GM12878 (cell line): Measurements from ENCODE around the gene MAP3K5. TPM values are rescaled to one million over a fixed set of nuclear protein-coding genes. Genes with fewer than 3 reads are reported as not detected.

Experiments used
- ATAC-seq: fragments of 200-7000 bp; cut with Tn5 transposase; 3 replicates; pipeline ENCODE4 v1.9.1; 2020; ENCODE audit warnings: mild to moderate bottlenecking, moderate library complexity
- BruUV-seq: library from RNA; stranded (reverse); fragments of 400-500 nt; replicated peaks from 2 replicates; lab custom pipeline; 2021; lab: Mats Ljungman, UMichigan
- CTCF ChIA-PET: fragments of 300-600 bp; sonication (Branson Sonifier 250); formaldehyde crosslinking; extraction: SDS; loops from one replicate; lab custom pipeline; 2021; ENCODE audit warnings: inconsistent platforms; lab: Yijun Ruan, JAX
- POLR2A ChIA-PET: fragments of 350-600 bp; formaldehyde crosslinking; extraction: SDS; loops from one replicate; lab custom pipeline; 2021; ENCODE audit warnings: inconsistent platforms; lab: Charles Lee
- RAD21 ChIA-PET: fragments of 300-600 bp; sonication (Branson Sonifier 250); formaldehyde crosslinking; loops from one replicate; lab custom pipeline; 2023; ENCODE audit warnings: antibody characterized with exemption; ENCODE audit not compliant: unreplicated experiment; lab: Charles Lee
- SMC1A ChIA-PET: fragments of 300-600 bp; sonication (Branson Sonifier 250); formaldehyde crosslinking; loops from one replicate; lab custom pipeline; 2023; ENCODE audit not compliant: unreplicated experiment, uncharacterized antibody; lab: Charles Lee
- DNase-seq: peaks from one replicate; pipeline ENCODE4 v3.0.0-alpha.2; 2011; ENCODE audit warnings: low read depth, low spot score
- FAIRE-seq: peaks from 3 replicates; lab custom pipeline; 2011; peaks lifted over from hg19 to GRCh38; lab: Jason Lieb, UNC
- H2AFZ ChIP-seq: 2 replicates; pipeline ENCODE4 v1.6.0; 2011; ENCODE audit warnings: low read depth, low read length, control low read depth; ENCODE audit not compliant: control insufficient read depth
- H3K27ac ChIP-seq: 2 replicates; pipeline ENCODE4 v1.5.1; 2011; ENCODE audit warnings: control low read depth; ENCODE audit not compliant: control insufficient read depth, insufficient read depth
- H3K27me3 ChIP-seq, 2 experiments: replicated peaks in 1 of 2; 2 replicates each; pipeline versions ENCODE4 v1.6.0 to v1.6.1; 2011; ENCODE audit warnings: low read length in 1 of 2; ENCODE audit not compliant: control insufficient read depth in 2 of 2, insufficient read depth in 2 of 2
- H3K36me3 ChIP-seq, 2 experiments: 2 replicates each; pipeline ENCODE4 v1.5.1; 2011; ENCODE audit warnings: low read length in 1 of 2; ENCODE audit not compliant: control insufficient read depth in 2 of 2, insufficient read depth in 2 of 2
- H3K4me1 ChIP-seq: 2 replicates; pipeline ENCODE4 v1.6.1; 2011; ENCODE audit warnings: mild to moderate bottlenecking, low read length, moderate library complexity, mixed read lengths; ENCODE audit not compliant: control insufficient read depth, insufficient read depth
- H3K4me2 ChIP-seq: 2 replicates; pipeline ENCODE4 v1.6.0; 2011; ENCODE audit warnings: control low read depth; ENCODE audit not compliant: control insufficient read depth, insufficient read depth
- H3K4me3 ChIP-seq: fragments of 200-600 bp; sonication (generic); 2 replicates; pipeline ENCODE4 v1.5.1; 2016
- H3K79me2 ChIP-seq: 2 replicates; pipeline ENCODE4 v1.6.0; 2011; ENCODE audit warnings: low read length; ENCODE audit not compliant: control insufficient read depth, insufficient read depth
- H3K9ac ChIP-seq: 2 replicates; pipeline ENCODE4 v1.8.0; 2011; ENCODE audit warnings: low read length, control low read depth, mixed read lengths; ENCODE audit not compliant: control insufficient read depth, insufficient read depth
- H3K9me3 ChIP-seq: replicated peaks from 3 replicates; pipeline ENCODE4 v1.5.1; 2011; ENCODE audit warnings: mild to moderate bottlenecking, low read length; ENCODE audit not compliant: control insufficient read depth, insufficient read depth
- H4K20me1 ChIP-seq: 2 replicates; pipeline ENCODE4 v1.6.0; 2011; ENCODE audit not compliant: control insufficient read depth, insufficient read depth
- BCLAF1 ChIP-seq: fragments of 450-650 bp; IDR thresholded peaks from 2 replicates; pipeline ENCODE4 v1.6.1; 2017; ENCODE audit warnings: antibody characterized with exemption, mild to moderate bottlenecking, moderate library complexity
- E4F1 ChIP-seq: fragments of 450-650 bp; IDR thresholded peaks from 2 replicates; pipeline ENCODE4 v1.6.1; 2018; ENCODE audit warnings: borderline replicate concordance, mild to moderate bottlenecking; ENCODE audit not compliant: partially characterized antibody
- HDAC6 ChIP-seq: fragments of 200-600 bp; sonication (generic); IDR thresholded peaks from one replicate; pipeline ENCODE4 v1.8.0; 2017; ENCODE audit warnings: antibody characterized with exemption; ENCODE audit not compliant: unreplicated experiment
- NFIC ChIP-seq: IDR thresholded peaks from 2 replicates; pipeline ENCODE4 v1.6.1; 2012; ENCODE audit warnings: low read depth, mild to moderate bottlenecking, inconsistent platforms, low read length, moderate library complexity
- NR2C2 ChIP-seq: IDR thresholded peaks from 2 replicates; pipeline ENCODE4 v1.6.1; 2011; ENCODE audit warnings: borderline replicate concordance, low read depth; ENCODE audit not compliant: control insufficient read depth, insufficient read length
- PAX8 ChIP-seq: fragments of 450-650 bp; IDR thresholded peaks from 2 replicates; pipeline ENCODE4 v1.6.1; 2017; ENCODE audit warnings: mild to moderate bottlenecking, moderate library complexity
- POLR2AphosphoS2 ChIP-seq: IDR thresholded peaks from 2 replicates; pipeline ENCODE4 v1.6.1; 2011; ENCODE audit warnings: low read depth, mild to moderate bottlenecking, low read length, improper control_type of control experiment, moderate library complexity
- REST ChIP-seq: IDR thresholded peaks from 2 replicates; pipeline ENCODE4 v1.6.1; 2012; ENCODE audit warnings: mild to moderate bottlenecking, low read depth, low read length
- STAT1 ChIP-seq: fragments of 450-650 bp; conservative IDR thresholded peaks from 2 replicates; pipeline ENCODE4 v1.6.1; 2014; ENCODE audit warnings: antibody characterized with exemption, mild to moderate bottlenecking
- USF1 ChIP-seq: IDR thresholded peaks from 2 replicates; pipeline ENCODE4 v1.6.1; 2011; ENCODE audit warnings: borderline replicate concordance, low read depth, mild to moderate bottlenecking, moderate library complexity, mixed read lengths, low read length; ENCODE audit not compliant: insufficient read depth; ENCODE audit errors: extremely low read length
- WRNIP1 ChIP-seq: IDR thresholded peaks from 2 replicates; pipeline ENCODE4 v1.6.1; 2011; ENCODE audit warnings: low read depth, low read length, improper control_type of control experiment, borderline replicate concordance
- ZNF24 ChIP-seq: fragments of 450-650 bp; IDR thresholded peaks from 2 replicates; pipeline ENCODE4 v1.6.1; 2017; ENCODE audit warnings: antibody characterized with exemption, mild to moderate bottlenecking
- ZNF274 ChIP-seq: IDR thresholded peaks from one replicate; pipeline ENCODE4 v1.8.0; 2011; ENCODE audit not compliant: insufficient read length, insufficient read depth
- WGBS: methylation state at CpG from one replicate; pipeline ENCODE4 v1.1.6; 2016; ENCODE audit warnings: low lambda C conversion rate; ENCODE audit not compliant: insufficient replicate concordance, insufficient coverage; ENCODE audit errors: missing lambda C conversion rate; 5-methylcytosine and 5-hydroxymethylcytosine counted together
- in situ Hi-C: fragments of 300-500 bp; cut with MboI; formaldehyde crosslinking; loops from 9 replicates; pipeline ENCODE4 v1.14.3; 2018; ENCODE audit warnings: mixed read lengths
- intact Hi-C: fragments of 100-400 bp; cut with micrococcal nuclease; formaldehyde crosslinking; loops from one replicate; pipeline ENCODE4 v1.14.2; 2022; ENCODE audit not compliant: unreplicated experiment
- polyA plus RNA-seq, 11 experiments: library from polyadenylated mRNA; depleted of rRNA in 4 of 11; unstranded in 6 of 11; stranded (reverse) in 5 of 11; fragments of >200 nt; fragmentation: Nextera tagmentation in 4 of 11; fragmentation: Illumina TruSeq in 1 of 11; extraction: Ambion mirVana in 4 of 11; extraction: Trizol in 1 of 11; gene quantifications; 1 replicate in 1 of 11; 2 replicates in 10 of 11; pipeline versions ENCODE4 v1.2.1 to v1.2.3, GENCODE V29; 2011 to 2016; ENCODE audit warnings: inconsistent platforms in 2 of 11, missing spikeins in 2 of 11, low read depth in 1 of 11
- total RNA-seq, 4 experiments: library from RNA; depleted of rRNA in 3 of 4; stranded (reverse); fragments of >200 nt in 3 of 4; fragmentation: Illumina TruSeq in 1 of 4; extraction: Trizol in 1 of 4; gene quantifications; 2 replicates each; pipeline versions ENCODE4 v1.2.1 to v1.2.3, GENCODE V29; 2013 to 2021

The MAP3K5 gene
- total and polyA plus RNA-seq, 10 of the 15 experiments (the other 5 are each of a cell fraction or from before 2014, with no cell fraction given) = 5.4 to 34.3 (median 26.4) TPM

GRCh38 chr6:136793363-136793762, 1.1 kb upstream of the MAP3K5 start:
- DNase-seq (no peak), FAIRE-seq (no peak), ATAC-seq (peak; percentile 10)
- Histone ChIP-seq H3K9ac (peak overlapping the region; percentile 90), H3K27ac (peak overlapping the region; percentile 98), H3K9me3 (no peaks in the 10 kb centered on the region; the same call in 2 of the 3 replicates), H3K4me3 (peak overlapping the region; percentile 71), H2AFZ (peak overlapping the region; percentile 88), H3K4me1 (peaks cover 4% of the 10 kb centered on the region), H3K79me2 (peaks cover 53% of the 10 kb centered on the region), H3K27me3 (no peaks in the 10 kb centered on the region), H3K36me3 (no peaks in the 10 kb centered on the region; a peak in 1 of 4 replicates), H4K20me1 (no peaks in the 10 kb centered on the region), H3K4me2 (peak overlapping the region; percentile 87)
- ChIA-PET RAD21 (interaction anchor here (0.6 to 12.6 kb wide), 16 partner anchors 9 to 212 kb away, joined by 3 to 405 read pairs (median 24); no protein-coding TSS in a partner anchor), SMC1A (interaction anchor here (1.0 to 13.3 kb wide), 12 partner anchors 27 to 199 kb away, joined by 3 to 446 read pairs (median 8); no protein-coding TSS in a partner anchor), POLR2A (interaction anchor here (0.7 to 10.1 kb wide), 6 partner anchors 20 to 149 kb away, joined by 3 to 252 read pairs (median 34); no protein-coding TSS in a partner anchor), CTCF (interaction anchor here (0.8 to 9.8 kb wide), 16 partner anchors 31 to 451 kb away, joined by 3 to 411 read pairs (median 8); no protein-coding TSS in a partner anchor)
- BruUV-seq = TSS peak; percentile 52
- 1% methylated on average over 8 of the region's 8 CpGs for WGBS
- intact Hi-C loops (loop anchor here (1.0 to 5.0 kb wide), 3 partner anchors 149 to 201 kb away; no protein-coding TSS in a partner anchor), in situ Hi-C loops (loop anchor here (5.0 to 10.0 kb wide), 2 partner anchors 151 to 509 kb away; partner anchors contain the start of gene BCLAF1)
- TF ChIP-seq NFIC (peak; percentile 81; the same call in 1 of the 2 replicates), PAX8 (peak; percentile 36; the same call in 1 of the 2 replicates), ZNF24 (no peak), E4F1 (no peak), POLR2AphosphoS2 (no peak), REST (no peak), NR2C2 (no peak), USF1 (no peak), ZNF274 (no peak), STAT1 (no peak), HDAC6 (no peak), WRNIP1 (no peak), BCLAF1 (no peak)
